AML-193 (cell line): ENCODE data around the gene ITPR1.

Experiments
- DNase-seq, 2 experiments: peaks; one replicate each; lab custom pipeline; 2025; lab: John Stamatoyannopoulos, UW

The ITPR1 gene

DNA sequence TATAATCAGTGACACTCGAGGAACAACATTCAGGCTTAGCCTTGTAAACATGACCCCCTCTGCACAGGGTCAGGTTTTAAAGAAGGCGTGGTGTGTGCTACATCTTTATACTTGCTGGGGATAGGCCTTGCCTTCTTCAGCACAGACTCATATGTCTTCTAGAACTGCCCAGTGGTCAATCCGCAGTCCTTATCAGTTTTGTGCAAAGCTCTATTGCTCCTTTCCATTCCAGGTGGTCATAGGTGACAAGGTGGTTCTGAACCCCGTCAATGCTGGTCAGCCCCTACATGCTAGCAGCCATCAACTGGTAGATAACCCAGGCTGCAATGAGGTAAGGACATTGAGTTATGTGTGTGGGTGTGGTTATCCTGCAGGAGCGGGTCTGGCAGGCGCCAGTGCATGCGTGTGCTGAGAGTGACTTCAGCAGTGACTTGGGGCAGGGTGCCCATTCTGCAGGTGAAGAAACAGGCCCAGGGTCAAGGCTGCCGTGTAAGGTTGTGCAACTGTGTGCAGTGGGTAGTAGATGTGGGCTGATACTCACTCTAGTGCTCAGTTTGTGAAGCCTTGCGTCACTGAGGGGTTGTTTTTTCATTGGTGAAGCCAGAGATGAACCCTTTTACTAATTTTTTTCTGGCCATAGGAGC, 150.9 kb downstream of the ITPR1 start:
- DNase-seq: no peak

DNA sequence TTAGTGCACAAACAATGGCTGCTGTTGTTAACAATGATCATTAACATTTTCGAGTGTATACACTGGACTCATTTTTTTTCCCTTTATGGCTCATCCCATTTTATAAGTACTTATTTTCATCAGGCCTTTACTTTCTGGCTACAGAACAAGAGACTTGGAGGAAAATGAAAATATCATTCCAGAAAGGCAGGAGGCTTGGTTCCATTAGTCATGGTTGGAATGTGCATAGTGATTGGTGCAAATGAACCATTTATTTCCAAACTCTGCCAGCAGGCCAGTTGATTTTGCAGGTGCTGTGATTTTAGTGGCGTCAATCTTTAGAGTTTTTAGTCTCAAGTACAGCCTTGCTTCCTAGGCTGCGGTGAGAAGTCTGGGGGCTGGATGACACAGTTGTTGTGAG, 151.8 kb downstream of the ITPR1 start:
- no peak for DNase-seq

DNA sequence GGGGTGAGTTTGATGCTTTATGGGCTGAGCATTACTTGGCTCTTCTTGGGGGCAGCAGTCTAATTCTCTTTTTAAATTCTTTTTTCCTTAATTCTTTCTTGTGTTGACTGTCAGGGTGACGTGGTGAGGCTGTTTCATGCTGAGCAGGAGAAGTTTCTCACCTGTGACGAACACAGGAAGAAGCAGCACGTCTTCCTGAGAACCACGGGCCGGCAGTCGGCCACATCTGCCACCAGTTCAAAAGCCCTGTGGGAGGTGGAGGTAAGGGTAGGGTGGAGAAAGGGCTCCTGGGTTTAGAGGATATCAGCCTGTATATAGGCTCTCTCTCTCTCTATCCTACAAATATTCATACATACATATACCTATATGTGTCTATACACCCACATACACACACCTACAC, 152.3 kb downstream of the ITPR1 start:
- no peak for DNase-seq

DNA sequence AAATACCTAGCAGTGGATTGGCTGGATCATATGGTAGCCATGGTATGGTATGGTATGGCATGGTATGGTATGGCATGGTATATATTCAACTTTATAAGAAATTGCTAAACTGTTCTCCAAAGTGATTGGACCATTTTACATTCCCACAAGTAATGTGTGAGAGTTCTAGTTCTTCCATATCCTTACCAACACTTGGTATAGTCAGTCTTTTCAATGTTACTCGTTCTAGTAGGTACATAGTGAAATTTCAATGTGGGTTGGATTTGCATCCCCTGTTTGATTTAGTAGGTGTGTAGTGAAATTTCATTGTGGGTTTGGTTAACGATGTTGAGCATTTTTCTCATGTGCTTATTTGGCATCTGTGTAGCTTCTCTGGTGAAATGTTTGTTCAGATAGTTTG, 154.3 kb downstream of the ITPR1 start:
- DNase-seq: no peak

DNA sequence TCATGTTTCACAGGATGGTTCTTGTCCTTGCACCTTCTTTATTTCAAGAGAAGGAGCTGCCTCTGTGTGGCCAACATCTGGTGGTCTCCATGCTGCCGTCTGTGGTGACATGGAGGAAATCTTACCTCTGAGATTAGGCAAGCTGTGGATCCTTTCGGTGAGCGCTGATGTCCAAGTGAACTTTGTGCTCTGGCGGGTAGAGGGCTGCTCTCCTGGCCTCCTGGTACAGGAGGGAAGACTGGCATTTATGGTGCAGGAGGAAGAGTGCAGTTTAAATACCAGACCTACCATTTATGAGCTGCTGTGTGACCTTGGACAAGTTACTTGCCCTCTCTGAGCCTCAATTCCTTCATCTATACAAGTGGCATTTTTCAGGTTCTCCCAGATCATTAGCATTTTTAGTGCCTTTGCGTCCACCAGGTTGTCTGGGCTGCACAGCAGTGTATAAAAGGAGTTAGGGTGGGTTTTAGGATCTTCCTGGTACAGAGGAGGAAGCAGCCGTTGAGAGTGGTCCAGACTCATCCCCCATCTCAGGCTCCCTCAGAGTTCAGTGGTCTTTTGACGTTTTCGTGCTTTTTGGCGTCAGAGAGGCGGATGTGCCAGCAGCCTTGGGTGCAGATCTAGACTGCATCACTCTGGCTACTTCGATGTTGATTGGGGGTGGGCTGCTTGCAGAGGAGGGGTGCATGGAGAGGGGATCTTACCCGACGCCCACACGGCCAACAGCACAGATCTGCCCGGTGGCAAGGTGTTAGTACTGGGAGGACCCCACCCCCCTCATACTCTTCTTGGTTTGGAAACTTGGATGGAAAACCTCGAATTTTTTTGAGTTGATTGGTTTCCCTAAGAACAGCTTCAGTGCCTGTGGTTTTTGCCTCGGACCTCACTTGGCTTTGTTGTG, 162.2 kb downstream of the ITPR1 start:
- DNase-seq: no peak

DNA sequence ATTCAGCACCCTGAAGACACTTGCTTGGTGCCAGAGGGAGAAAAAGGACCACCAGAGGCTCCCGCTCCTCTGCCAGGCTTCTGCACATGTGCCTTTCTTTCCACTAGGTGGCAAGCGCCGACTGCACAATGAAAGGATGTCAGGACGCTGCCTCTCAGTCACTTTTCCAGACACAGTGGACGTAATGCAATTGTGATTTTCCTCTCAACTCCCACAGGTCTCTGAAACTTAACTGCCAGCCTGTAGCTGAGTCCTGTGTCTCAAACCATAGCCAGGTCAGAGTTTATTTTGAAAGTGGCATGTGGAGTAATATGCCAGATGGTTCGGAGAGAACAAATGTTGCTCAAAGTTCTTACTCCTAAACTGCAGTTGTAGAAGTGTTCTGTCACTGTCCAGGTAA, 162.9 kb downstream of the ITPR1 start:
- peak in 1 of 2 experiments; percentile 13 for DNase-seq

DNA sequence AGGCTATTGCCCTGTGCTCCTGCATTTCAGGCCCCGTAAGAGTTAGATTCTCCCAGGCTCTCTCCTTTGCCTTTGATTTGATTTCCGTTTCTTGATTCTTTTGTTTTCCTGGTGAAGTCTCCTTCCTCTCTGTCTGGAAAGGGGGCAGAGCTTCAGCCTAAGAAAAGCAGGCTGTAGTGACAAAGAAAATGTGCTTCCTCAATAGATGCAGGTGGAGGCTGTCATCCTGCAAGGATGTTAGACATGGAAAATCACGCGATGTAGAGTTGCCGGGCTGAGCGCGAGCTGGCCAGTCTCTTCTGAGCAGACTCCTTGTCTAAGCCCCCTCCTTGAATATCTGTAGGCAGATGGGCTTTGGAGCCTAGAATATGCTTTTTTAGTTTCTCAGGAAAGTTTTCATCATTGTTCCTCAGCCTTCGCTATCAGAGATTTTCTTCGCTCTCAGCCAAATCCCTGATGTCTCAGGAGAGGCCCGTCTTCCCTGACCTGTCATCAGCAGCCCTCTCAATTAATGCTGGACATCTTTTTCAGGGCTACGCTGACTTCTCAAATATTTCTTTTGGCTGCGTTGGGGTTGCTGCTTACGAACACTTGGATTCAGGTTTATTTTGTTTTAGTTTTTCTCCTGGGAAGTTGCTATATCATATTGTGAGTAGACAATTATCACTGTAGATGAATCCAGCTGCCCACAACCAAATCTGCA, 163.6 kb downstream of the ITPR1 start:
- DNase-seq: no peak

DNA sequence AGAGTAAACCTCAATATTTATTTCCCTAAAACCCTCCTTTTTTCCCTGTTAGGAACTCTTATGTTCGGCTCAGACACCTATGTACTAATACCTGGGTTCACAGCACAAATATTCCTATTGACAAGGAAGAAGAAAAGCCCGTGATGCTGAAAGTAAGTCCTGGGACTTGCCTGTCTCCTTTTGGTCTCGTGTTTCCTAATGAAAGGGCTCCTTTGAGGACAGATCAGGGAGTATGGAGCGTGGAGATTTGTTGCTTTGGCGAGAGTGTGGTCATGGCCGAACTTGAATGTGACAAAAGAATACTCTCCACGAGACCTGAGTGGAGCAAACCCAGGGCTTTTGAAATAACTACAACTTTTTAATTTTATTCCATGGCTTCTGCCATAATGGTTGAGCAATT, 167.8 kb downstream of the ITPR1 start:
- no peak for DNase-seq

DNA sequence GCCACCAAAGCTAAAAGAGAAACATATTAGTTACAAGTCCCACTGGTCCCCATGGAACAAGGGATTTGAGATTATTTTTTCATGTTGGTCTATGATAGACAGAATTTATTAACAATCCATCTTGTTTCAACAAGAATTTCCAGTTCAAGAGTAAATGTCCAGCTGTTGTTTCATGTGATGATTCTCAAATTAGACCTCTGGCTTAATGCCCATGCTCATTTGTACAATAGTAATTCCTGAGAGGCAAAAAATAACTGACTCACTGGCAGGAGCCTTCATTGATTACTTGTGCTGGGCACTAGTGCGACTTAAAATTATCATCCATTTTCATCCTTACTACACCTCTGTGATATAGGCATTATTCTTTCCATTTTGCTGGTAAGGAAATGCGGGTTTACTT, 171.3 kb downstream of the ITPR1 start:
- DNase-seq: no peak

DNA sequence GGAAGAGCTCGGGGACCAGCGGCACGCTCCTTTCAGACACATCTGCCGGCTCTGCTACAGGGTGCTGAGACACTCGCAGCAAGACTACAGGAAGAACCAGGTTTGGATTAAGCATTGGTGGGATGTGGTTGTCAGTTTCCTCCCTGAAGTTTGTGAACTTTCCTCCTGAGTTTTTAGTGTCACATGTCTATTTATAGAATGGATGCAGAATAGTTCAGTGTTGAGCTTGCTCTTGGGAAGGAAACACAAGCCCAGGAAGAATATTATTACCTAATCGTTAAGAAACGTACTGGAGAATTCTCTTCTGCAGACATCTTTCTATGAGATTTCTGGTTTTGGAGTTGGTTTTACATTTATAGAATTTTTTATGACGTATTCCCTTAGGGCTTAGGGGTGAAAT, 172.0 kb downstream of the ITPR1 start:
- no peak for DNase-seq

DNA sequence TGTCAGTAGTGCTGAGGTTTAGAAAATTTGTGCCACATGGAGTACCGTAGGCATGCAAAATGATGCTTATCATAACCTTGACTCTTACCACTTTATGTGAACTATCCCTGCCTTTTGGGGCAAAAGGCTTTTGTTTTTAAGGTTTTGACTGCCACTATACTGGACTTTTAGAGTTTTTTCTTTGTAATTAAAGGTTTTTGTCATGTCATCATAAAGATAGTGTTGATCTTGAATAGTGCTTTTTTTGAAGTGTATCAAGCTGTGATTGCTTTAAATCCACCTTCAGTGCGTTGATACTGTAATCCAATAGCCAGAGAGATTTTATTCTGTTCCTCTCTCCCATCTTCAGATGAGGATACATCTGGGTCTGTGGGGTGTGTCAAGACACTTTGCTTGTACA, 172.9 kb downstream of the ITPR1 start:
- DNase-seq: no peak

DNA sequence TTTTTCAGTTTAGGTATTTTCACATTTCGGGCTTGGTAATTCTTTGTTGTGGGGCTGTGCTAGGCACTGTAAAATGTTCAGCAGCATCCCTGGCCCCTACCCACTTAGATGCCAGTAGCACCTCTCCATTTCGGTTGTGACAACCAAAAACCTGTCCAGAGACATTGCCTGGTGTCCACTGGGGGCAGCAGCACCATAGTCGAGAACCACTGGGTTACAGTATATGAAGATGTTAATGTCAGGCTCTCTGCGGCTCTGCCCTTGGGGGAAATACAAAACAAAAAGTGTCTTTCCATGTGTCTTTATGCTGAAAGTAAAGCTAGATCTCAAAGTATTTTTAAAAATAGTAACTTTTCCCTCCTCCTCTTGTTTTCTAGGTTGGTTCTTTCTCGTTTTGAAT, 177.2 kb downstream of the ITPR1 start:
- peak in 1 of 2 experiments; percentile 24 for DNase-seq

DNA sequence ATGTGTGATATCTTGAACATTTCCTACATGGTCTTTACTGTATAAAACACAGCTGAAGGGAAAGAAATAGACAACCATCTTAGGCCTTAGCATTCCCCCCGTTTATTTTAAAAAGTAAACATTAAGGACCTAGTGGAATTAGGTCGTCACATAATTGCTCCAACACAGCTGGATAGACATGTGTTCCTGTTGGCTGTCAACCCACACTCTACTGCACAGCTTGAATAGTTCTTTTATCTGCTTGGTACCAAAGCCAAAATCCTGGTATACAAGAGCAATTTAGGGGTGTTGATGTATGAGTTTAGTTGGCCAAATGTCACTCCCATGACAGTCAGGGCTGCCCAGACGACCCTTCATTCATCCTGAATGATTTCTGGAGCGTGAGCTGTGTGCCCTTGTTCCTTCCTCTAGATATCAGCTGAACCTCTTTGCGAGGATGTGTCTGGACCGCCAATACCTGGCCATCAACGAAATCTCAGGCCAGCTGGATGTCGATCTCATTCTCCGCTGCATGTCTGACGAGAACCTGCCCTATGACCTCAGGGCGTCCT, 179.7 kb downstream of the ITPR1 start:
- DNase-seq: no peak

DNA sequence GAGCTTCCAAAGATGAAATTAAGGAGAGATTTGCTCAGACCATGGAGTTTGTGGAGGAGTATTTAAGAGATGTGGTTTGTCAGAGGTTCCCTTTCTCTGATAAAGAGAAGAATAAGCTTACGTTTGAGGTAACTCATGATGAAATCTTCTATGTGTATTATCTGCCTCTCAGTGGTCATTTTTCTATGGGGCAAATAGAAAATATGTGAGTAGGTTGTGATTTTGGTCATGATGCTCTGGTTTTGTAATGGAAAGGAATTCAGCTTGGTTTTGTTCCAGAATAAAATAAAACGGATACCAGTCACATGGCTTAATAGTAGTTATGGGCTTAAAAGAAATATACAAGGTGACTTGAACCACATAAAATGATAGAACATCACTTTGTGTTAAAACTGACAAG, 181.1 kb downstream of the ITPR1 start:
- no peak for DNase-seq

DNA sequence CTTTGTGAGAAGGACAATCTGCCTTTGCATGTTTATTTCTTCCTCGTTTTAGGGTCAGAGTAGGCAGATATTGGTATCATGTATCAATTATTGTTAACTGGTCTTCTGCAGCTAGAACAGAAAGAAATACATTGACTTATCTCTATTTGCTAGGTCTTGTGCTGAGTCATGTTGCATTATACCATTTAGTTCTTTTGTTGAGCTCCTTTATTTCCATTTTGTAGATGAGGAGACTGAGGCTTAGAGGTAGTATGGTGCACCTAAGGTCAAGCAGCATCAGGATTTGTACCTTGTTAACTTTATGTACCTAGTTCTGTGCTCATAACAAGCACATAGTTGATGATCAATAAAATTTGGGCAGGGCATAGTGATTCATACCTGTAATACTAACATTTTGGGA, 182.6 kb downstream of the ITPR1 start:
- no peak for DNase-seq

DNA sequence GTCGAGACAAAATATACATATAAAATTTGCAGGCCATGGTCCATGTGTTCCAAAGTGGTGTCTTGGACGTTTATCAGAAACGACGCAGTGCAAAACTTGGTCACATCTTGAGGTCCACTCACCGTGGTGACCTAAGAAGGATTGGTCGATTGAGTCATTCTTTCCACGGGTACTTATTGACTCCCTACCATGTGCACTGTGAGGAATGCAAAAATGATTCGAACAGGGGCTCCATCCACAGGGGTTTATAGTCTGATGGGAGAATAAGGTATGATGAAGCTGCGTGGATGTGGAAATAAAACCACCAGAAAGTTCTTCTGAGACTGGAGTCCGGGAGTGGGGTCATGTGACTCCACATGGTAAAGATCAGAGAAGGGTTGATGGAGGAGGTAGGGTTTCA, 185.2 kb downstream of the ITPR1 start:
- no peak for DNase-seq

DNA sequence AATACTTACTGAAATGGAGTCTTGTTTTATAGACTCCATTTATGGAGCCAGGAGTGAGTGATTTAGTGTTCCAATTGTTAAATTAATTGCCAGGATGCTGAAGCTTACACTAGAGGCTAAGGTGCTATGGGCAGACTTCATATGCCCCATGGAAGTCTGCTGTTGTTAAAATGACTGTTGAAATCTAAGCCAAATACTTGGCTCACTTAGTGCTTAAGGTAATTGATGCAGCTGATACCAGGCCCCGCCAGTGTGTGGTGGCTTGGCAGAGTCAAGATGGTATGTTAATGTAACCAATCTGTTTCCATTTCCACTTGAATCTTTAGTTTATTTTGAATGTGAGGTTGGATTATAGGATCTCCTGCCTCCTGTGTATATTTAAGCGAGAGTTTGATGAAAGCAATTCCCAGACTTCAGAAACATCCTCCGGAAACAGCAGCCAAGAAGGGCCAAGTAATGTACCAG, 187.1 kb downstream of the ITPR1 start:
- DNase-seq: no peak

DNA sequence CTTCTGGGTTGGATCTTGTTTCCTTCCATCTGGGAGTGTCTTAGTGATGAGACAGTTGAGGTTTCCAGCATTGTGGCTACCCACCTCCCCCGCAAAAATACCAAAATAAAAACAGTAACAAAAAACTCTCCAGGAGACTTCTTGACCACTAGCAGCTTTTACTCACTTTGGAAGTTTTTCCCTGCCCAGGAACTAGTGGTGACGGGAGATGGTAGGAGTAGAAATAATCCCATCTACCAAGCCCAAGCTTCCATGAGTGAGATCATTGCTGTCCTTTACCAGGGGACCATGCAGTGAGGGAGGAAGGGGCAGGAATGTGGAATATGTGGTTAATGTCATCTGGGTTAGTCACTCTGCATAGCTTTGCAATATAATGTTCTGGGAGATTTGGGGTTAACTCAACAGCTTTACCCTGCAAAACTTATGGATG, 187.7 kb downstream of the ITPR1 start:
- no peak for DNase-seq

DNA sequence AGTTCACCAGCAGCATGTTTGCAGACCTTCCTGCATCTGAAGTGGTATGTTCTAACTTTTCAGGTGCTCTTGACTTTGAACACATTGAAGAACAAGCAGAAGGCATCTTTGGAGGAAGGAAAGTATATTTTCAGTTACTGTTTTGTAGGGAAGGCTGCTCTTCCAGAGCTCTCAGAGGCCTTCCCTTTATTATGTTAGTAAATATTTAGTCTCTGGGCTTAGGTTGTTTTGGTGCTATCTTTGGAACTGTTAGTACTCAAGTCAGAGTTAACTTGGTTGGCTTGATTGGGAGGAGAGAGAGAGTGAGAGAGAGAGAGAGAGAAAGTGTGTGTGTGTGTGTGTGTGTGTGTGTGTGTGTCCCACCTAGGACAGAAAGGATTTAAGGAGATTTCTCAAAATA, 188.2 kb downstream of the ITPR1 start:
- DNase-seq: no peak

DNA sequence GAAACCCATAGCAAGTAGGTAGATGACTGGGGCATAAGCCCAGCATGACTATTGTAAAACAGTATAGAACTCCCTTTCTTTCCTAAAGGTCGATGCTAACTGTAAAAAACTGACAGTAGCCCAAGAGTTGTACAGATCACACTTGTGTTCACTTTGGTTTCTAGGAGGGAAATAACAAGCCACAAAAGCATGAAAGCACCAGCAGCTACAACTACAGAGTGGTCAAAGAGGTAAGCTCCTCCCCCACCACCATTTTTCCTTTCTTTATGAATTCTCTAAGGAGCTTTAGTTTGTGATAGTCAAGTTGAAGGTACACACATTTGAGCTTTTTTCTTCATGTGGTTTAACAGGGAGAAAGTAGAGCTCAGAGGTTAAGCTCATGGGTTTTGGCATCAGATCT, 191.0 kb downstream of the ITPR1 start:
- DNase-seq: no peak

DNA sequence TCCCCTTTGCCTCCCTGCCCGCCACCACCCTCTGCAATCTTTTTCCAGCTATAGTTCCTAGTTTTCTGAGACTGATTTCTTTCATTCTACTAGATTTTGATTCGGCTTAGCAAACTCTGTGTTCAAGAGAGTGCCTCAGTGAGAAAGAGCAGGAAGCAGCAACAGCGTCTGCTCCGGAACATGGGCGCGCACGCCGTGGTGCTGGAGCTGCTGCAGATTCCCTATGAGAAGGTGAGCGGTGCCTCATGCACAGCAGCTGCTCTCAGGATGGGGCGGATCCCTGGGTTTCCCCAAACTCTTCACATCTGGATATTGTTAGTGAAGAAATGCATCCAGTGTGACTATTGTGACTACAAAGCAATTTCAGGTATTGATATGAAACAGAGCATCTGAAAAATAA, 191.8 kb downstream of the ITPR1 start:
- DNase-seq: no peak

DNA sequence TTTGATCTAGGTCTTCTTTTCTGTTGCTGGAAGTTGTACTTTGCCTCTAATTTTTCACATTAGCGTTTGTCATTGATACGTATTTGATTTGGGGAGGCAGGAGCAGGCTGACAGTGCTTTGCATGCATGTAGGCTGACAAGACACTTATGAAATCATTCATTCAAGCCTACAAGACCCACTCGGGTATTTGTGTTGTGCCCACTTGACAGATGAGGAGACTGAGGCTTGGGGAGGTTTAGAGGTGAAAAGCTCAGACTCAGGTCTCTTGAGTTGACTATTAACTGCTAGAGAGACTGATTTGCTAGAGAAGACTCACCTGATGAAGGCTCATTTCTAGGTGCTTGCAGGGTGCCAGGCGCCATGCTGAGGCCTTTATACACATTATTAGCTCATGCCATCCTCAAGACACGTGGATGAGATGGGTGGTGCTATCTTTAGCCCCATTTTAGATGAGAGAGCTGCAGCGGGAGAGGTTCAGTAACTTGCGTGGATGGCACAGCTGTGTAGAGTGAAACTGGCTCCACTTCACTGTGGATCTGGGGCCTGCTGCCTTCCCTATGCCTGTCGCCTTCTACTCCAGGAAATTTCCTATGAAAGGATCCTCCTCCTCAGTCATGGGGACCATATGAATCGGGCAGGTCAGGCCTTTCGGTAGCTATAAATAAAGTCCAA, 192.7 kb downstream of the ITPR1 start:
- no peak for DNase-seq
